Measurements from ENCODE around the gene DUSP16. TPM values are rescaled to one million over a fixed set of nuclear protein-coding genes. Genes with fewer than 3 reads are reported as not detected.

DUSP16 gene
- total RNA-seq, 1 donor from 2014 or later = 46.2 TPM

DNA sequence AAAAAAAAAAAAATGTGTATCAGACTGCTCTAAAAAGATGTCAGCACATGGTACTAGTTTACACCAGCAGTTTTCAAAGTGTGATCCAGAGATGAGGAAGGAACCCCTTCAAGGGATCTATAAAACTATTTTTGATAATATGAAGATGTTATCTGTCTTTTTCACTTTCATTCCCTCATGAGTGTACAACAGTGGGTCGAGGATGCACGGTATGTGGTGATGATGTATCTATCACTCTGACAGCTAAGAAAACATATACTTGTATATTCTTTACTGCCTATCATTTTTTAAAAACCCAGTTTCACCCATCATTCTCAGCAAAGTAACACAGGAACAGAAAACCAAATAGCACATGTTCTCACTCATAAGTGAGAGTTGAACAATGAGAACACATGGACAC, 12.4 kb downstream of the DUSP16 start:
- DNase-seq (ENCODE audit: low spot score) (no peak), ATAC-seq (no peak)

DNA sequence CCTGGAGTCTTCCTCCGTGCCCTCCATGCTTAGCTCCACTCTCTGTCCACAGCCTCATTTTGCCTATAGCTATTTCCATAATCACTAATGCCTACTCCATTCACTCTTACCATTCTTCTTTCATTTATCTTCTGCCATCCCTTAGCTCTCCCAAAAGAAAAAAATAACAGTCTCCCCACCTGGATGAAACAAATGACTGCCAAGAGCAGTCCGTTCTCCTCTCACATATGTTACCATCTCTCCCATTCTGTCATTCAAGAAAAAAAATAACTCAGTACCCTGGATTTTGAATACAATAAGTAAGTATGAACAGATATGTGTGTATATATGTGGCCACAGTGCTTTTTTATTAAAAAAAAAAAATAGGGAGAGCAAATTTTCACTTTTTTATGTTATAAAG, 13.2 kb downstream of the DUSP16 start:
- no peak for ATAC-seq
- DNase-seq (ENCODE audit: low spot score) = no peak

DNA sequence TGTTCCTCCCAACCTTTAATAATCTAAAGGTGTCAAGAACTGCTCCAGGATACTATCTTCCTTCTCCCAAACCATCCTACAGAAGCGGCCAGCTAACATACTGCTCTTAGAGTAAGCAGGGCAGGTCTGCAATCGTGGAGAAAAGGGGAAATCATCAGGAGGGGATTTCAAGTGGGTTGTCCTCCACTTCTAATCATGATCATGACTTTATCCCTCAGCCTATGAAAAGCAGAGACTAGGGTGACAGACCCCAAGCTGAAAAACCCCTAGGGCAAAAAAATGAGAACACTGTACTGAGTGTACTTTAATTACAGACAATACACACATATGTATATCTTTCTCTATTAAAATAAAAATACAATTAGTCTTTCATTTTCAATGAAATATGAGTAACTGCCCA, 13.9 kb downstream of the DUSP16 start:
- ATAC-seq (no peak), DNase-seq (ENCODE audit: low spot score) (no peak)

DNA sequence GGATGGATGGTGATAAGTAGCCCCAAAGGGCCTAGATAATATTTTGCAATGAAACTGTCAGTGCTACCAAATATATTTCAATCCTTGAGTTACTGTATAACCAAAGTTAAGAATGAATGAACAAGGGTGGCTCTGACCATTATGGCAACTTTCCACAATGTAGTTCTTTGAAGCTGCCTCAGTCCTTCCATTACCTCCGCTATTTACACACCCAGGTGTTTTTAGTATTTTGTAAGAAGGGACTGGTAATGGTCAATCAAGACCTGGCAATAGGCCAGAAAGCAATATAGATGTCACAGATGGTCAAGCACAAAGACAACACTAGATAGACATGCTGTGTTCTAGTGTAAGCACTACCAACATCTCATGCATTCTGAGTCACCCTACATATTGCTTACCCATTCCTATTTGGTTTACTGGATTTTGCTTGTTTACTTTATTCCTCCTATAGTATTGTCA, 16.3 kb downstream of the DUSP16 start:
- no peak for ATAC-seq
- DNase-seq (ENCODE audit: low spot score) = no peak

DNA sequence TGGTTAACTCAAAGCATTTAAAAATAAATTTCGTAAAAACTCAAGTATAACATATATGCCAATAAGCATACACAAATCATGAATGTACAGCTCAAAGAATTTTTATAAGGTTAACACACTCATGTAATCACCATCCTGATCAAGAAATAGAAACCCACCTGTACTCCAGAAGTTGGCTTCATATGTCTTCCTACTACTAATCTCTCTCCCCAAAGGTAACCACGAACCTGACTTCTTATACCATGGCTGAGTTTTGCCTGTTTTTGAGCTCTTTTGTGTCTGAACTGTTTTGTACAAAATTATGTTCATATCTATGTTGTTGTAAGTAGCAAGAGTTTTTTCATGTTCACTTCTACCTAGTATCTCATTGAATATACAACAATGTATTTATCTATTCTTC, 18.7 kb downstream of the DUSP16 start:
- no peak for DNase-seq (ENCODE audit: low spot score)

DNA sequence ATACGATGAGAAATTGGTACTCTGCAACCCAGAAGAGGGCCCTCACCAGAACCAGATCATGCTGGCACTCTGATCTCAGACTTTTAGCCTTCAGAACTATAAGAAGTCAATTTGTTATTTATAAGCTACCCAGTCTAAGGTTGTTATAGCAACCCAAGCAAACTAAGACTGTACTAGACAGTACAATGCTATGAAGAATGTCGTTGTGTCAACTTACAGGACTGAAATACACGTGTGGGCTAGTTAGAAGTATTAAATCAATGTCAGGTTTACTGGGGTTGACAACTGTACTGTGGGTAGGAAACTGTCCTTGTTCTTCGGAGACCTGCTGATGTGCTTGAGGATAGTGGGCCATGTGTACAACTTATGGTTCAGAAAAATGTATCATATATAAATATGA, 19.7 kb downstream of the DUSP16 start:
- DNase-seq (ENCODE audit: low spot score) = no peak

More for the DNA sequence above, 18.7 kb downstream of the DUSP16 start:
- ATAC-seq = no peak

DNA sequence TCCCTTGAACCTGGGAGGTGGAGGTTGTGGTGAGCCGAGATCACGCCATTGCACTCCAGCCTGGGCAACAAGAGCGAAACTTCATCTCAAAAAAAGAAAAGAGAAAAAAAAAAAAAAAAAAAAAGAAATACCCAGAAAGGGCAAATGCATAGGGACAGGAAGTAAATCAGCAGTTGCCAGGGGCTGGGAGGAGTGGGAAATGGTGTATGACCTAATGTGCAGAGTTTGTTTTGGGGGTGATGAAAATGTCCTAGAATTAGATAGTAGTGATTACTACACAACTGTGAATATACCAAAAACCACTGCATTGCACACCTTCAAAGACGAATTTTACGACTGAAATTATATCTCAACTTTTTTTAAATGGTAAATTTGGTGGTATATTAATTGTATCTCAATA, 20.4 kb downstream of the DUSP16 start:
- ATAC-seq (no peak), DNase-seq (ENCODE audit: low spot score) (no peak)

More for the DNA sequence above, 19.7 kb downstream of the DUSP16 start:
- ATAC-seq = no peak

DNA sequence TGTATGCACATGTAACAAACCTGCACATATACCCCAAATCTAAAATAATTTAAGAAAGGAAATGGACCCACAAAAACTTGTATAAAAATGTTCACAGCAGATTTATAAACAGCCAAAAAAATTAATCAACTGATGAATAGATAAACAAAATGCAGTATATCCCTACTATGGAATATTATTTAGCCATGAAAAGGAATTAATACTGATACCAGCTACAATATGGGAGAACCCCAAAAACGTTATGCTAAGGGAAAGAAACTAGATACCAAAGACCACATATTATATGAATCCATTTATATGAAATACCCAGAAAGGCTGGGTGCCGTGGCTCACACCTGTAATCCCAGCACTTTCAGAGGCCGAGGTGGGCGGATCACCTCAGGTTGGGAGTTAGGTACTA, 20.9 kb downstream of the DUSP16 start:
- no peak for ATAC-seq
- no peak for DNase-seq (ENCODE audit: low spot score)

DNA sequence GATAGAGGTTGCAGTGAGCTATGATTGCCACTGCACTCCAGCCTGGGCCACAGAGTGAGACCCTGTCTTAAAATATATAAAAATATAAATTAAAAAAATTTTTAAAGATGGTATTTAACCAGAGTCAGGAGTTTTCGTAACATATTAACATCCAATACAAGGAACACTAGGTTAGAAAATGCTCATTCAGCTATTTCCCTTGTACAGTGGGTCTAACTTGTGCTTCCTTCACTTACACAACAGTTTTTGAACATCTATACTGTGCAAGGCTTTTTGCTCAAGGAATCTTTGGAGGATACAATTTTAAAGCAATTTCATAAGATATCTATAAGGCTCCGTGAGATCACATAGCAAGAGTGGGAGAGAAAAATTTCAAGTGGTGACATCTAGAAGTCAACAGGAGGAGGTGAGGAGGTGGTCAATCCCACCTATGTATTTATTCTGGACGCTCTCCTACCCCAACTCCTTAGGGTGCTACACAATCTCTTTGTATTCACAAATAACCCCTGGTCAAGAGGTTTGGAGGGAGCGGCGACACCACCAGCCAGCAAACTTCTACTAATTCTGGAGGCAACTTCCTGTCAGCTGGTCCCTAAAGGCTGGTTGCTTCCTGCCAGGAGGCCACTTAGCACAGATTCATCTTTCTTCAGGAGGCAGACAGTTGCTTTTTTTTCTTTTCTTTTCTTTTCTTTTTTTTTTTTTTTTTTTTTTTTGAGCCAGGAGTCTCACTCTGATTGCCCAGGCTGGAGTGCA, 22.2 kb downstream of the DUSP16 start:
- no peak for DNase-seq (ENCODE audit: low spot score)
- ATAC-seq = no peak

DNA sequence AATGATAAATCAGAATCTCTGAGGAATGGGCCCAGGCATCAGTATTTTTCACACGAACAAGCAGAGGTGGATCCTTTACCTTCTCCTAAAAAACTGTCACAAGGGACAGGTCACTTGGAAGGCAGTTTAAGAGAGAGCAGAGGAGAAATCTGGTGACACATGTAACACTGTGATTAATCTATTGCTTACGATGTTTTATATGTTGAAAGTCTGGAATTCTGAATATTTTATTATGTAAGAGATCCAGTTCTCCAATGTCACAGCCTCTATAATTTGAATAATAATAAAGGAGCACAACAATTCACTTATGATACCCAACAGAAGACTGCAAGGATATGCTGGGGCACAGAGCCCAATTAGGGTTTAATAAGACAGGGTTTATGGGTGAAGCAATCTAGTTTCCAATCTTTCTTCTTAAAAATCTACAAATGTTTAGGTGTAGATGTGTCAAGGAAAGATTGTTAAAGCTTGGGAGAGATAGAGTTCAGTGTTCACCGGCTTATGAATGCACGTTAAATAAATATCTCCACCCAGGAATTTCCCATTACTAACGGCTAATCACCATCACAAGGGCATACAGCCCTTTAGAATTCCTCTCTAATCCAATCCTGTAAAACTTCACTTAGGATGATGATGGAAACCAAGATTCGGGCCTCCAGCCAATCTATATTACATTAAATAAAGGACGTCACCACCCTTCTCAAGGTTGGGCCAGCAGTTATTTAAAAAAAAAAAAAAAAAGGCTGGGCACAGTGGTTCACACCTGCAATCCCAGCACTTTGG, 23.4 kb downstream of the DUSP16 start:
- no peak for DNase-seq (ENCODE audit: low spot score)
- ATAC-seq = no peak

DNA sequence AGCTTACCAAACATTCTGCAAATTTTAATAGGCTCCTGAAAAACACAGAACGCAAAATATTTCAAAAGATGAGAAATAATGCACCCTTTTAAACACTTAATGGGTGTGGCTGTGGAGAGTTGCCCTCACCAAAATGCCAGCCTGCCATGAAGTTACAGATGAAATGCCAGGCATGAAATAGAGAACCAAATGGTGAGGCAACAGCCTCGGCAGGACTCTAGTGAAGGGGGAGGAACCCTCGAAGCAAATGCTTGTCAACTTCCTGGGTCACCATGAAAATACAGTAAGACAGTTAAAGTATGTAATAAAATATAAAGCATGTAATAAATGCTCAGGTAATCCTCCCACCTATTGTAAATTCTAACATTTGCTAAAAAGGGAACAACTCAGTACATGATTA, 24.1 kb downstream of the DUSP16 start:
- ATAC-seq (peak; percentile 20), DNase-seq (ENCODE audit: low spot score) (no peak)

DNA sequence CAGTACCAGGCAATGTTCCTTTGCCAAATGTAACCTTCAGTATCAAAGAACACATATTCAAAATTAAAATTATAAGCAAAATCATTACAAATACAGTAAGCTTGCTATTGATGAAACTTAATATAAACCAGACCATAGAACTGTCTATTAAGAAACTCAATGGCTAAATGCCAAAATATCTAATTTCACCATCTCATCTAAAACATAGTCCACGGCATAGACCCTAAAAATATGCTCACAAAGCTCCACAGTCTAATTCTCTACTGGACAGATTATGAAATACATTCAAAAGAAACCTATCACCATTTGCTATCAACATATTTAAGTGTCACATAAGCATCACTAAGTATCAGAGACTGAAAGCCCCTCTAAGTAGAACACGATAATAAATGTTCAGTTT, 25.2 kb downstream of the DUSP16 start:
- DNase-seq (ENCODE audit: low spot score) (no peak), ATAC-seq (no peak)

DNA sequence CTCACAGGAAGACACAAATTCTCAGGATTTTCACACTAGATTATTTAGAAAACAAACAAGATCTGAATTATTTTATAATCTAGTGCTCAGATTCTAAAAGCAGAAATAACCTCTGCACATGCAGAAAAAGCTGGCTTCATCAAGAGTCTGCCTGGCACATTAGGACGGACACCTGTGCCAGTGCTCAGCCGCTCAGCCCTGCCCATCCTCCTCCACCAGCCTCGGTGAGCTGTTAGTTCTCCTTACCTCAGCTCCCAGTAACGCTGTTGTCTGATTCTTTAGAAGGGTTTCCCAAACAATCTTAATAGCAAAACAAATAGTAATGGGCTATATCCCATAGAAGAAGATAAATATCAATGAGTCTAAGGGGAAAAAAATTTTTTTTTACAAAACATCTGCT, 27.7 kb downstream of the DUSP16 start:
- ATAC-seq (peak; percentile 83), DNase-seq (ENCODE audit: low spot score) (no peak)

DNA sequence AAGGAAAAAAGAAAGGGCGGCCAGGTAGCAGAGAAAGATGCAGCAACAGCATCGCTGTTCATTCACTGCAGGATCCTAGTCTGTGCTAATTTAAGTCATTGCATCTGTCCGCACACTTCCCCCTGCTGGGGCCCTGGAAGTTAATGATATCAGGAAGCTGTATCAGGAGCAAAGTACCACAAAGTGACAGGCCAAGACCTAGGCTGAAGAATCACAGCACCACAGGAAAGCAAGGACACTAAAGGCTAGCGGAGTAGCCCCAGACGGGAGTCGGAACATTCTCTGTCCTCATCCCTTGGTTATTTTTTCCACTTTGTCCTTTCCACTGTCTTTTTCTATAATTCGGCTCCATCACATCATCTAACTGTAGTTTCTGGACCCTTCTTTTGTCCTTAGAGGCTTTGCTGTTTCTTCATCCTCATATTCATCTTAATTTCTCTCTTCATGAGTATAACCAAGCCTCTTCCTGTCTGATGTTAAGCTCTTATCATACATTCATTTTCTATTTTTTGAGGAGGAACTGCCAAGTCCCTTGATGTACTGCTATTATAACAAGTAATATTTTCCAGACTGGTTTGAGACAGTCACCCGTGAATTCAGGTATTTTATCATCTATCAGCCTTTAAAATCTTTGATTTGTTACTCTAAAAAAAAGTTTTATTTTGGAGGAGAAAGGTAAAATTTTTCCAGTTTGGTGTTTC, 28.3 kb downstream of the DUSP16 start:
- ATAC-seq (peak; percentile 43), DNase-seq (ENCODE audit: low spot score) (no peak)

DNA sequence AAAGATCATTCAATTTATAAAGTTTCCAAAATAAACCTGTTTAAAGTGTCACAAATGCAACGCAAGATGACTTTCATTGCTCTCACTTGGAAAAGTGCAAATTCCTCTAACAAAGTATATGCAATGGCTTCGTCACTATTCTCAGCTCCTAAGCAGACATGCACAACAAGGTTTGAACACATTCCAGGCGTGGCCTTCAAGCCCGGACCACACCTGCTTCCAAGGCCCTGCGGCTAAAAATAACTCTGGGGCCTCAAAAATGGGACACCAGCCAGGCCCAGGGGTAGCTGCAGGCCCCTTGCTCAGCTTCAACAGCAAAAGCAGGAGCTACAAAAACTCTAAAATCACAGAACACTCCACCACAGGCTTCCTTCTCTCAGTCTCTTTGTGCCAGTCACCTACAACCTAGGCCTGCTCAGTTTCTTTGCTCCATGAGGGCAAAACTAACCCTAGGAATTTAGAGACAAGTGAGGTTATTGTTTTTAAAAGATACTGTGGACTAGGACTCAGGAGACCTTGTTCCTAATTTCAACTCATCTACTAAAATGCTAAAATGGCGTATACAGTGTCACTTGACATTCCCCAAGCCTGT, 29.3 kb downstream of the DUSP16 start:
- no peak for DNase-seq (ENCODE audit: low spot score)
- no peak for ATAC-seq

DNA sequence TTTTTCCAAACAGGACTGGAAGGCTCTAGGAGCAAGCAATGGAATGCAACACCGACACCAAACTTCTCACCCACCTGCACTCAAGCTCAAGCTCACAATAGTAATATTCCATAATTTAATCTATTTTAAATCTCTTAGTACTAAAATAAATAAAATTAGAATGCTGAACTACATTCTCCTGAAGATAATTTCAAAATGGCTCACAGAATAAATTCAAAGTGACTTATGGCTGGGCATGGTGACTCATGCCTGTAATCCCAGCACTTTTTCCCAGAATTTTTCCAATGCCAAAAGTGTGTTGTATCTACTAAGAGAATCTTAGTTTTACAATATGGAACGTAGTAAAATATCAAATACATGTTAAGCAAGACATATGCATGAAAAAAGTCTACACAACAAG, 31.5 kb downstream of the DUSP16 start:
- no peak for DNase-seq (ENCODE audit: low spot score)
- ATAC-seq = no peak

DNA sequence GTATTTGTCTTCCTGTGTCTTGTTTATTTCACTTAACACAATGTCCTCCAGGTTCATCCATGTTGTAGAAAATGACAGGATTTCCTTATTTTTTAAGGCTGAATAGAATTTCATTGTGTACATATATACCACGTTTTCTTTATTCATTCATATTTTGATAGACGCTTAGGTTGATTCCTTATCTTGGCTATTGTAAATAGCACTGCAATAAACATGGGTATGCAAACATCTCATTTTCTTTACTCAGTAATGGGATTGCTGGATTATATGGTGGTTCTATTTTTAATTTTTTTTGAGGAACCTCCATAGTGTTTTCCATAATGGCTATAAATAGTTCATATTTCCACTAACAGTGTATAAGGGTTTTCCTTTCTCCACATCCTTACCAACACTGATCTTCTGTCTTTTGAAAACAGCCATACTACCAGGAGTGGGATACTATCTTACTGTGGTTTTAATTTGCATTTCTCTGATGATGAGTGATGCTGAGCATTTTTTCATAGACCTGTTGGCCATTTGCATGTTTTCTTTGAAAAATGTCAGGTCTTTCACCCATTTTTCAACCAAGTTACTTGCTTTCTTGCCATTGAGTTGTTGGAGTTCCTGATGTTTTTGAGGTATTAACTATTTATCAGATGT, 32.8 kb downstream of the DUSP16 start:
- DNase-seq (ENCODE audit: low spot score) (no peak), ATAC-seq (no peak)

DNA sequence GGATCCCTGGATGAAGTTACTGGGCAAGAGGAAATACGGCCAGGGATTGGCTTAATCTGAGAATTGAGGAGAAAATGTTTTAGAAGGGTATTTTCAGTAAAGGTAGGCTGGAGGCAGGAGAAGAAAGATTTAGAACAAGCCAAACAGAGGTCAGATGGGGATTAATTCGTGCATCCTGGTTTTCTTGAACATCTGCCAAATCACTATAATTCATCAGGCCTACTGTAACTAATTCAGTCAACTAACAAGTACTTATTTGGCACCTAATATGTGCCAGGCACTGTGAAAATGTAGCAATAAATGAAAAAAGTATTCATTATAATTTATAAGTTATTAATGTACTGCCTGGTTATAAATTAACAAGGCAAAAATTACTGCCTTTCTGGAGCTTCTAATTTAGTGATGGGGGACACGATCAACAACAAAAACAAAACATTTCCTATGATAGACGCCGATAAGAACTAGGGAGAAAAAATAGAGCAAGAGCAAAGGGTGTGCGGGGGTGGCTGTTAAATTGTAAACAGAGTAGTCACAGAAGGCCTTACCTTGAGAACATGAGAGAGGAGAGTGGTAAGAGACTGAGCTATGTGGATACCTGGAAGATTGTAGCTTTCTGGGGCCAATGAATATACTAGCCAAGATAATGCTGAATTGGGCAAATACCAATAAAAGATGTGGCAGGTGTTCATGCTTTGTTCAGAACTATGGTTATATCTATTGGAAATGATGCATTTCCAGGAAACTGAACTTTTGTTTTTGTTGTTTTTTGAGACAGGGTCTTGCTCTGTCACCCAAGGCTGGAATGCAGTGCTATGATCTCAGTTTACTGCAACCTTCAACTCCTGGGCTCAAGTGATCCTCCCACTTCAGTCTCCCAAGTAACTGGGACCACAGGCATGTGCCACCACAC, 34.0 kb downstream of the DUSP16 start:
- DNase-seq (ENCODE audit: low spot score) = no peak
- ATAC-seq = peak; percentile 71

DNA sequence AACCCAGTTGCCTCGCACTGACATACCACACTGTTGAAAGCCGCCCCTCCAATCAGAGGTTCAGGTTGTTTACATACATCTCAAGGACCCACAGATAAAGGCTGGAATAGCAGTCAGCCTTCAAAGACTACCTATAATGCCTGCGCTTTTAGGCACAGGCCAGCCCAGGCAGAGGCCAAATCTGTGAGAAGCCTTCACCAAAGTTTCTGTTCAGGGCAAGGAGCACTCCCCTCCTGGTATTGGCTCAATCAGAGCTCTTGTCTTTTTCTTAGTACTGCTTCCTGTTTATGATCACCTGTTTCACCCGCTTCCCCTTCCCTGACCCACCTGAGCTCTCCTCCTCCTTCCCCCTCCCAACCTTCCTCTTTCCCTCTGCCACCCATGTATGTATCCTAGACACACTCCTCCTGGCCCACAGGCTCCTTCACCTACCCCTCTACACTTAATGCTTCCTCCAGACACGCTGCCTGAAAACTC, 34.8 kb downstream of the DUSP16 start:
- ATAC-seq = peak; percentile 14
- DNase-seq (ENCODE audit: low spot score) = no peak

DNA sequence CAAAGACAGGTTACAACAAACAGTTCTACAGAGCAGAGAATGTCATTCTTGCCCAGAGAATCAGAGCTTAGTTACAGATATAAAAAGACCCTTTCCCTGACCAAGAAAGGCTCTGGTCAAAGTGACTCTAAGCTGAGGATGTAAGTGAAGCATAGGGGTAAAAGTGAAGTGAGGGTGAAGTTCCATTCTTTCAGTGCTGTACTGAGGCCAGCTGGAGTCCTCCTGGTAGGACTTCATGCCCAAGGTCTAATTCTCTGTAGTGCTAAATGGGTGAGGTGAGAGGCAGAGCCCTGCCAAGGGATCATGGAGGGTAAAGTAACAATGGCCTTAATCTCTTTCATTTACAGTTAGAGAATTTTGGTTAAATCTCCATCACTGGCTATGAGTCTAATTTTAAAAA, 38.5 kb downstream of the DUSP16 start:
- no peak for DNase-seq (ENCODE audit: low spot score)
- ATAC-seq = peak; percentile 56
